Liver (tissue), 3 donors: ENCODE measurements around the gene RSRC1.

ENCODE experiments used
- CTCF ChIP-seq: fragments of 150-350 bp; IDR thresholded peaks from 2 replicates; pipeline ENCODE4 v1.5.1; 2017; ENCODE audit warnings: improper control_type of control experiment, low read depth, low read length; ENCODE audit not compliant: missing input control
- GABPA ChIP-seq, 2 donors: IDR thresholded peaks in 1 of 2; conservative IDR thresholded peaks in 1 of 2; 2 replicates each; pipeline ENCODE4 v1.6.1; 2016; ENCODE audit warnings: antibody characterized with exemption in 2 of 2, mild to moderate bottlenecking in 1 of 2, moderate library complexity in 1 of 2
- RXRA ChIP-seq, 2 donors: IDR thresholded peaks; 2 replicates each; pipeline ENCODE4 v1.6.1; 2017 to 2018; ENCODE audit warnings: antibody characterized with exemption in 2 of 2, mild to moderate bottlenecking in 1 of 2
- SP1 ChIP-seq: IDR thresholded peaks from 2 replicates; pipeline ENCODE4 v1.6.1; 2018; ENCODE audit warnings: antibody characterized with exemption, mild to moderate bottlenecking
- donor health status: healthy.
- donor health status: healthy.

DNA sequence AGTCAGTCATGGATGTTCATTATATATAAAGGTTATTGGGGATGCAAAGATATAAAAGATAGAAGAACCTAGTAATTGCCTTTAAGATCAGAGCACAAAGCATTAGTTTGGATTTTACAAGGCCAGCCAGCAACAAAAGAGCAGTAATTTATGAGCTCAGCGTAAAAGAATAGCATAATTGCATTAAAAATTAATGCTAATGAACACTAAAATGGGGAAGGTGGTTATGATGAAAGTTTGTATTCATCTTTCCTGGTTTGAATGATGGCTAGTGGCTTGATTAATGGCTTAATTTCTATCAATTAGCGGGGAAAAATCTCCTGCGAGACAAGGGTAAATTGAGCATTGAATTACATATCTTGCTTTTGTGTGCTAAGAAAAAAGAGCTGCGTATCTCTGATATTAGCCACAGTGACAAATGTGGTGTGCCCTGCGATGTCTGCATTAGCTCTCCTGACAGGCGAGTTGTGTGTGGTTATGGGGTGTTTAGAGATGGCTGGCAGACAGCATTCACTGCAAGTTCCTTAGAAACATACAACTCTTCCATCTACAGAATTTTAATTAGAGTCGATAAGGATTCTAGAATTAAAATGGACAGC, 418.3 kb downstream of the RSRC1 start:
- TF ChIP-seq CTCF (no peak), RXRA (IDR thresholded peaks at IDR 0.05) (no peak), SP1 (no peak), GABPA (IDR thresholded peaks at IDR 0.05 in 1 of 2, conservative IDR thresholded peaks at IDR 0.05 in 1 of 2) (no peak)
